Lower leg skin (tissue), 3 donors: ENCODE data around the gene CBX2.

Experiments
- POLR2A ChIP-seq, 2 donors: fragments of 450-650 bp; IDR thresholded peaks; one replicate each; pipeline ENCODE4 v1.6.1; 2016 to 2017; ENCODE audit warnings: antibody characterized with exemption in 2 of 2, mild to moderate bottlenecking in 1 of 2, moderate library complexity in 1 of 2
- TF ChIP-seq, protein P1 (sequence below), 3 donors: fragments of 450-650 bp; IDR thresholded peaks; one replicate each; pipeline ENCODE4 v1.5.1; 2016; ENCODE audit warnings: antibody characterized with exemption in 3 of 3, mild to moderate bottlenecking in 3 of 3, moderate library complexity in 2 of 3

DNA sequence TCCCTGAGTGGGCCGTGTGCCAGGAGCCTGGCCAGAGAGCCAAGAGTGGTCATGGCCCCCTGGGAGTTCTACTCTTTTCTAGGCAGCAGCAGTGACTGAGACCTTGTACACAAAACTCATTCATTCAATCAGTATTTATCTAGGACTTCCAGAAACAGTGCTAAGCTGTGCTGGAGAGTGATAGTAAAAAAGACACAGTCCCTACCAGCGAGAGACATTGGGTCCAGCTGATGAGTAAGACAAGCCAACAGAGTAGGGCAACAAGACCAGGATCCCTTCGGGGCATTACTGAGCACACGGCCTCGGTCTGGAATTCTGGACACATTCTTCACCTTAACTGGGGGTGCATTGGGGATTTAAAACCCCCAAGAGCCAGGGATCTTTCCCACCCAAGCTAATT is 41.1 kb downstream of the CBX2 start:
- TF ChIP-seq, protein P1, sequence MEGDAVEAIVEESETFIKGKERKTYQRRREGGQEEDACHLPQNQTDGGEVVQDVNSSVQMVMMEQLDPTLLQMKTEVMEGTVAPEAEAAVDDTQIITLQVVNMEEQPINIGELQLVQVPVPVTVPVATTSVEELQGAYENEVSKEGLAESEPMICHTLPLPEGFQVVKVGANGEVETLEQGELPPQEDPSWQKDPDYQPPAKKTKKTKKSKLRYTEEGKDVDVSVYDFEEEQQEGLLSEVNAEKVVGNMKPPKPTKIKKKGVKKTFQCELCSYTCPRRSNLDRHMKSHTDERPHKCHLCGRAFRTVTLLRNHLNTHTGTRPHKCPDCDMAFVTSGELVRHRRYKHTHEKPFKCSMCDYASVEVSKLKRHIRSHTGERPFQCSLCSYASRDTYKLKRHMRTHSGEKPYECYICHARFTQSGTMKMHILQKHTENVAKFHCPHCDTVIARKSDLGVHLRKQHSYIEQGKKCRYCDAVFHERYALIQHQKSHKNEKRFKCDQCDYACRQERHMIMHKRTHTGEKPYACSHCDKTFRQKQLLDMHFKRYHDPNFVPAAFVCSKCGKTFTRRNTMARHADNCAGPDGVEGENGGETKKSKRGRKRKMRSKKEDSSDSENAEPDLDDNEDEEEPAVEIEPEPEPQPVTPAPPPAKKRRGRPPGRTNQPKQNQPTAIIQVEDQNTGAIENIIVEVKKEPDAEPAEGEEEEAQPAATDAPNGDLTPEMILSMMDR (IDR thresholded peaks at IDR 0.05) = no peak
- no peak for TF ChIP-seq POLR2A (IDR thresholded peaks at IDR 0.05)
